Epithelial cell of proximal tubule (primary cell): ENCODE results near the gene TSPAN3. TPM values are rescaled to one million over a fixed set of nuclear protein-coding genes. Genes with fewer than 3 reads are reported as not detected.

Source experiments
- DNase-seq: peaks from one replicate; pipeline ENCODE4 v3.0.0-alpha.2; 2011; ENCODE audit warnings: low read depth
- H3K4me3 ChIP-seq: 2 replicates; pipeline ENCODE4 v1.5.1; 2011; ENCODE audit warnings: low read depth, mild to moderate bottlenecking, low read length
- CTCF ChIP-seq: conservative IDR thresholded peaks from 2 replicates; pipeline ENCODE4 v1.5.1; 2012; ENCODE audit warnings: low read depth, mild to moderate bottlenecking, low read length
- total RNA-seq: library from RNA; depleted of rRNA; stranded (reverse); fragments of >200 nt; gene quantifications from 2 replicates; pipeline ENCODE4 v1.2.3, GENCODE V29; 2015

The TSPAN3 gene
- total RNA-seq, 1 donor from 2014 or later, result 252 TPM

GRCh38 chr15:77032052-77032646, 38.8 kb downstream of the TSPAN3 start:
- TF ChIP-seq CTCF, result no peak
- DNase-seq, result no peak
- H3K4me3 ChIP-seq, result no peak overlapping the region

GRCh38 chr15:77031376-77032050, 39.4 kb downstream of the TSPAN3 start:
- TF ChIP-seq CTCF, result peak; percentile 49
- no peak overlapping the region for H3K4me3 ChIP-seq
- DNase-seq, result no peak

GRCh38 chr15:77030928-77031375, 40.0 kb downstream of the TSPAN3 start:
- TF ChIP-seq CTCF, result no peak
- no peak for DNase-seq
- H3K4me3 ChIP-seq, result no peak overlapping the region

- no peak for DNase-seq
- no peak overlapping the region for H3K4me3 ChIP-seq
- TF ChIP-seq CTCF, result no peak
Measured at GRCh38 chr15:77030048-77030927, 40.6 kb downstream of the TSPAN3 start.

- DNase-seq, result no peak
- no peak overlapping the region for H3K4me3 ChIP-seq
- no peak for TF ChIP-seq CTCF
Measured at GRCh38 chr15:77029166-77030047, 41.5 kb downstream of the TSPAN3 start.

- peak overlapping the region; percentile 23 for H3K4me3 ChIP-seq
- no peak for DNase-seq
- no peak for TF ChIP-seq CTCF
Measured at GRCh38 chr15:77028451-77029165, 42.3 kb downstream of the TSPAN3 start.
